A549 (cell line): Measurements from ENCODE around the gene BEX2.

ENCODE experiments used
- BHLHE40 ChIP-seq: IDR thresholded peaks from 2 replicates; pipeline ENCODE4 v1.6.1; 2012; ENCODE audit warnings: low read depth, low read length, inconsistent platforms
- CEBPB ChIP-seq, 2 experiments: fragments of >200 bp in 1 of 2; sonication (Bioruptor Twin) in 1 of 2; formaldehyde crosslinking in 1 of 2; IDR thresholded peaks; 2 replicates each; pipeline ENCODE4 v1.6.1; 2012 to 2016
- CTCF ChIP-seq: fragments of >200 bp; sonication (Bioruptor Twin); formaldehyde crosslinking; IDR thresholded peaks from 3 replicates; pipeline ENCODE4 v1.5.1; 2016
- EP300 ChIP-seq, 2 experiments: fragments of >200 bp; sonication (Bioruptor Twin); formaldehyde crosslinking; IDR thresholded peaks; 2 replicates in 1 of 2; 3 replicates in 1 of 2; pipeline ENCODE4 v1.6.1; 2016 to 2017
- FOSB ChIP-seq: fragments of 250-450 bp; sonication (Bioruptor Pico); IDR thresholded peaks from 2 replicates; pipeline ENCODE4 v1.5.0; 2020; ENCODE audit warnings: mild to moderate bottlenecking, moderate library complexity
- JUN ChIP-seq, 2 experiments: fragments of >200 bp; sonication (Bioruptor Twin); formaldehyde crosslinking; IDR thresholded peaks; 2 replicates in 1 of 2; 3 replicates in 1 of 2; pipeline ENCODE4 v1.6.1; 2016 to 2017
- MAZ ChIP-seq: fragments of 150-350 bp; IDR thresholded peaks from 2 replicates; pipeline ENCODE4 v1.6.1; 2014; ENCODE audit warnings: antibody characterized with exemption, low read depth, low read length, borderline replicate concordance
- MYC ChIP-seq: IDR thresholded peaks from 2 replicates; pipeline ENCODE4 v1.6.1; 2012; ENCODE audit warnings: mild to moderate bottlenecking, inconsistent platforms, low read length, improper control_type of control experiment, borderline replicate concordance
- PHF8 ChIP-seq: fragments of 200-600 bp; sonication (generic); IDR thresholded peaks from 2 replicates; pipeline ENCODE4 v1.6.1; 2016; ENCODE audit warnings: low read depth, mild to moderate bottlenecking, antibody characterized with exemption, moderate library complexity, borderline replicate concordance
- POLR2A ChIP-seq: IDR thresholded peaks from 2 replicates; pipeline ENCODE4 v1.6.1; 2012; ENCODE audit warnings: mild to moderate bottlenecking, low read length
- RCOR1 ChIP-seq: fragments of 150-350 bp; IDR thresholded peaks from 2 replicates; pipeline ENCODE4 v1.6.1; 2014; ENCODE audit warnings: antibody characterized with exemption, low read length, low read depth

GRCh38 chrX:103347682-103348397 is 37.0 kb upstream of the BEX2 start:
- TF ChIP-seq POLR2A (no peak), CTCF (no peak), EP300 (IDR thresholded peaks at IDR 0.05) (no peak), PHF8 (no peak), RCOR1 (no peak), BHLHE40 (no peak), MYC (no peak), FOSB (CRISPR knock-in tag) (no peak), MAZ (no peak), JUN (IDR thresholded peaks at IDR 0.05) (no peak), CEBPB (IDR thresholded peaks at IDR 0.05) (no peak)
